ENCODE data around the gene CCT4. TPM values are rescaled to one million over a fixed set of nuclear protein-coding genes. Genes with fewer than 3 reads are reported as not detected.

The CCT4 gene
- total RNA-seq (2022; extraction: Qiagen RNA extraction) = 296 to 324 TPM (median 315 TPM) in 5 replicates

GRCh38 chr2:61888267-61889055 lies at the start of gene CCT4:
TSS of gene CCT4 (minus strand) at chr2:61888656. CDS start at chr2:61888507, 149 bp downstream.

GRCh38 chr2:61905372-61906185 lies 17.1 kb upstream of the CCT4 start, which contains the start of gene COMMD1:
TSS of gene COMMD1 (plus strand) at chr2:61905674. CDS start at chr2:61905679, 5 bp downstream.

GRCh38 chr2:61853847-61854563 lies 34.5 kb downstream of the CCT4 start, which contains the start of gene FAM161A:
TSS of gene FAM161A (minus strand) at chr2:61854060. CDS start at chr2:61854041, 19 bp downstream.

Other genes with a start within 250 kb of the CCT4 start
- 5.8 to 10.0 TPM (median 8.4 TPM) in 5 replicates for gene FAM161A, start 34.6 kb downstream of the CCT4 start, total RNA-seq (2022; extraction: Qiagen RNA extraction)
- 41.8 to 48.0 TPM (median 44.1 TPM) in 5 replicates for gene COMMD1, start 17.0 kb upstream of the CCT4 start, total RNA-seq (2022; extraction: Qiagen RNA extraction)